ENCODE results near the gene PDZD4.

The PDZD4 gene

GRCh38 chrX:153786669-153787068 is 43.7 kb downstream of the PDZD4 start:
- DNase-seq (ENCODE audit: low spot score) = no peak

DNA sequence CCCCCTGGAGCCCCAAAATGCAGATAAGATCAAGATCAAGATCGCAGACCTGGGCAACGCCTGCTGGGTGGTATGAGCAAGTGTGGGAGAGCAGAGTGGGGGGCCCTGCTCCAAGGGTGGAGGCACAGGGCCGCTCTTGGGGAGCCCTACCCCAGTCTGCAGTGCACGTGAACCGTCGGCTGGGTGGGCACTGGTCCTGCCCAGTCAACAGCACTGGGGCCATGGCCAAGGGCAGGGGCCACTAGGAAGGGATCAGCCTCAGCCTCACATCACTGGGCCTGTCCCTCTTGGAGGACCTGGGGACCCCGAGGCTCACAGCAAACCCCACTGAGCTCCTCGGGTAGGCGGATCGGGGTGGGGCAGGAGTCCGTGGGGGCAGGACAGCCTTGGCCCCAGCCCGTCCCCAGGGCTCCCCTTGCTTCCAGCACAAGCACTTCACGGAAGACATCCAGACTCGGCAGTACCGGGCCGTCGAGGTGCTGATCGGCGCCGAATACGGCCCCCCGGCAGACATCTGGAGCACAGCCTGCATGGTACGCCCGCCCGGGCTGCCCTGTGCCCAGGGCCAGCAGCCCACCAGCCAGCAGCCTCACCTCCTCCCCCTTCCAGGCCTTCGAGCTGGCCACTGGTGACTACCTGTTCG is 45.9 kb downstream of the PDZD4 start:
- no peak for DNase-seq (ENCODE audit: low spot score)

DNA sequence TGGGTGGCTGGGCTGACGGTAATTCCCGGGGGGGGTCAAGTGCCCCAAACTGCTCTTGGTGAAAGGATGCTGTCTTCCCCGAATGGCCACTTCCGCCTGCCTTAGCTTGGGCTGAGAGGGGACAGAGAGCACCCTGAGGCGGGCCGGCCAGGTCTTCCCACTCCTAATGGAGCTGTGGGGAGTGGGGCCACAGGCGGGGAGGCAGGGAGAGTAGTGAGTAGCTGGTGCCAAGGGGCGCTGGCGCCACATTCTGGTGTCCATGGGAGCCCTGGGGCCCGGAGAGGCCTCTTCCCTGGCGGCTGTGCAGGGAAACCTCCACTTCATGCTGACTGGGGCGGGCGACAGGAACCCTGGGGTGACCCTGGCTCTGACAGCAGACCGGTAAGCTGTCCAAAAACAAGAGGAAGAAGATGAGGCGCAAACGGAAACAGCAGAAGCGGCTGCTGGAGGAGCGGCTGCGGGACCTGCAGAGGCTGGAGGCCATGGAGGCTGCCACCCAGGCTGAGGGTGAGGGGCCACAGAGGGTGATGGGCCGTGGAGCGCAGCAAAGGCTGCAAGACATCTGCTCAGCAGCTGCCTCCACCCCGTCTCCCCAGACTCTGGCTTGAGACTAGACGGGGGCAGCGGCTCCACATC is 46.8 kb downstream of the PDZD4 start:
- DNase-seq (ENCODE audit: low spot score) = no peak

- DNase-seq (ENCODE audit: low spot score) = no peak
Observed at GRCh38 chrX:153782871-153783270, 47.5 kb downstream of the PDZD4 start.

- DNase-seq (ENCODE audit: low spot score) = no peak
Observed at GRCh38 chrX:153782313-153782712, 48.0 kb downstream of the PDZD4 start.

DNA sequence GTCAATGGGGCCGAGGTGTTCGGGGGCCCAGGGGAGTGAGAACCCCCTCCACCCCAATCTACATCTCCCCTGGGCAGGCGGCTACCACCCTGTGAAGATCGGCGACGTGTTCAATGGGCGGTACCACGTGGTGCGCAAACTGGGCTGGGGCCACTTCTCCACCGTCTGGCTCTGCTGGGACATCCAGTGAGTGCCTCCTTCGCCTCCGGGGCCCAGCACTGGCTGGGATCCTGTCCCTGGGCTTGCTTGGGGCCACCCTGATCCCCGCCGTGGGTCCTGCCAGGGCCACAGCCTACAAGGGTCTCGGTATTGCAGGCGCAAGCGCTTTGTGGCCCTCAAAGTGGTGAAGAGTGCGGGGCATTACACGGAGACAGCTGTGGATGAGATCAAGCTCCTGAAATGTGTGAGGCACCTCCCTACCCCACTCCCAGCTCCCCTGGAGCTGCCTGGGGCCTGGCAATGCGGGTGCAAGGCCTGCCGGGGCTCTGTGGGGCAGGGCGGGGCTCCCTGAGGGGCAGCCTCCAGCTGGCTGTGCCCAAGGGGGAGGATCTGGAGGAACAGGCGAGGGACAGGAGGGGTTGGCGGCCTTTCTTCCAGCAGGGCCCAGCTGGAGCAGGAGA is 48.8 kb downstream of the PDZD4 start:
- no peak for DNase-seq (ENCODE audit: low spot score)

DNA sequence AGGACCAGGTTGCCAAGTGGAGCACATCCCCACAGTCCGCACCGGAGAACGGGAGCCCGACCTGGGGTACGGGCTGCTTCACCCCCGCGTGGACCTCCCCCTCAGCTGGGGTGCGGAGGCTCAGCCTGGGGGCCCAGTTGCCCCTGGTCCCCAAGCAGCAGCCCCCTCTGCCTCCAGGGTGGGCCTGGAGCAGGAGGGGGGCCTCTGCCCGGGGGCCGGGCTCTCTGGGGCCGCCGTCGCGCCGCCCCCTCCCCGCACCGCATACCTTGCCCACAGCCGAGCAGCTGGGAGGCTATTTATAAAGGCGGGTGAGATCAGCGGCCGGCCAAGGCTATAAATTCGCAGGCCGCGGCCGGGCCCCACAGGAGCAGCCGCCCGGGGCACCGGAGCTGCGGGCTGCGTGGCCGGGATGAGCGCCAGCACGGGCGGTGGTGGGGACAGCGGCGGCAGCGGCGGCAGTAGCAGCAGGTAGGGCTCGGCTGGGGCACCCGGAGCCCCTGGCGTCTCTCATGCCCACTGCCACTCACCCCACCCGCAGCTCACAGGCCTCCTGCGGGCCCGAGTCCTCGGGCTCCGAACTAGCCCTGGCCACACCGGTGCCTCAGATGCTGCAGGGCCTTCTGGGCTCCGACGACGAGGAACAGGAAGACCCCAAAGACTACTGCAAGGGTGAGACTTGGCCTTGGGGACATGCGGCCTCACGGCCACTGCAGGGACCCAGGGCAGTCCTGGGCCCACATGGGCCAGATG is 49.5 kb downstream of the PDZD4 start, which contains the start of gene SRPK3:
SRPK3 (plus strand) TSS at position 364 of the 750 bp plus-strand sequence; CDS start at position 410, 46 bp downstream.
- no peak for DNase-seq (ENCODE audit: low spot score)

- DNase-seq (ENCODE audit: low spot score) = no peak
Observed at GRCh38 chrX:153779891-153780677, 50.3 kb downstream of the PDZD4 start.

GRCh38 chrX:153778684-153779101 is 51.7 kb downstream of the PDZD4 start:
- no peak for DNase-seq (ENCODE audit: low spot score)

GRCh38 chrX:153778181-153778580 is 52.2 kb downstream of the PDZD4 start:
- no peak for DNase-seq (ENCODE audit: low spot score)

- no peak for DNase-seq (ENCODE audit: low spot score)
Observed at GRCh38 chrX:153777261-153778090, 52.9 kb downstream of the PDZD4 start.

DNA sequence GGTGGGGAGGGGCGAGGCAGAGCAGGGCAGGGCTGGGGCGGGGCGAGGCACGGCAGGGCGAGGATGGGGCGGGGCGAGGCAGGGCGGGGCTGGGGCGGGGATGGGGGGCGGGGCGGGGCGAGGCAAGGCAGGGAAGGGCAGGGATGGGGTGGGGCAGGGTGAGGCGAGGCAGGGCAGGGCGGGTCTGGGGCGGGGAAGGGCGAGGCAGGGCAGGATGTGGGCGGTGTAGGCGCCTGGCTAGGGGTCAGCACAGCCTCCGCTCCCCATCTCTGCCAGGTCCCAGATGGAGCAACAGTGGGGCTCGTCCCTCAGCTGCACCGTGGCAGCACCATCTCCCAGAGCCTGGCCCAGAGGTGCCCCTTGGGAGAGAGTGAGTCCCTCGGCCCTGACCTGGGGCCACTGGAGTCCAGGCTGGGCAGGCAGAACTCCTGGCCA is 53.7 kb downstream of the PDZD4 start:
- DNase-seq (ENCODE audit: low spot score) = no peak

- DNase-seq (ENCODE audit: low spot score) = no peak
Observed at GRCh38 chrX:153776120-153776599, 54.2 kb downstream of the PDZD4 start.

DNA sequence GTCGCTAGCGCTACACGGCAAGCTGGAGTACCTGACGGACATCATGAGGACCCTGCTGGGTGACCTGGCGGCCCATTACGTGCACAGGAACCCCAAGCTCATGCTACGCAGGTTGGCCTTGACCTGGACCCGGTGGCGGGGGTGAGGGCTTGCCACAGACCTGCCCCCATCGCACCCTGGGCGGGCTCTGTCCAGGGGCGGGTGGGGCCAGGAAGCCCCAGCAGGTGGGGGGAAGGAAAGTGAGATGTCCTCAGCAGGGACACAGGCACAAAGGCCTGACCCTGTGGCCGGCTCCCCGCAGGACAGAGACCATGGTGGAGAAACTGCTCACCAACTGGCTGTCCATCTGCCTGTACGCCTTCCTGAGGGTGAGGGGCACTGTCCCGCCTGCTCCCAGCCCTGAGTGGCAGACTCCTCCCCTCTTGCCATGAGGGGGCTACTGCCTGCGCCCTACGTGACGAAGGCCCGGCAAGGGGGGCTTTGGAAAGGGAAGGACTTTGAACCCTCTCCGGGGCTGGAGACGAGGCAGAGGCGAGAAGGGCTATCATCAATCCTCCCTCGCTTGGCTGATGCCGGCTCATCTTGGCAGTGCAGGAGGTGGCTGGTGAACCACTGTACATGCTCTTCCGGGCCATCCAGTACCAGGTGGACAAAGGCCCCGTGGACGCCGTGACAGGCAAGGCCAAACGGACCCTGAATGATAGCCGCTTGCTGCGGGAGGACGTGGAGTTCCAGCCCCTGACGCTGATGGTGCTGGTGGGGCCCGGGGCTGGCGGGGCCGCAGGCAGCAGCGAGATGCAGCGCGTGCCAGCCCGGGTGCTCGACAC is 54.8 kb downstream of the PDZD4 start:
- DNase-seq (ENCODE audit: low spot score) = no peak

DNA sequence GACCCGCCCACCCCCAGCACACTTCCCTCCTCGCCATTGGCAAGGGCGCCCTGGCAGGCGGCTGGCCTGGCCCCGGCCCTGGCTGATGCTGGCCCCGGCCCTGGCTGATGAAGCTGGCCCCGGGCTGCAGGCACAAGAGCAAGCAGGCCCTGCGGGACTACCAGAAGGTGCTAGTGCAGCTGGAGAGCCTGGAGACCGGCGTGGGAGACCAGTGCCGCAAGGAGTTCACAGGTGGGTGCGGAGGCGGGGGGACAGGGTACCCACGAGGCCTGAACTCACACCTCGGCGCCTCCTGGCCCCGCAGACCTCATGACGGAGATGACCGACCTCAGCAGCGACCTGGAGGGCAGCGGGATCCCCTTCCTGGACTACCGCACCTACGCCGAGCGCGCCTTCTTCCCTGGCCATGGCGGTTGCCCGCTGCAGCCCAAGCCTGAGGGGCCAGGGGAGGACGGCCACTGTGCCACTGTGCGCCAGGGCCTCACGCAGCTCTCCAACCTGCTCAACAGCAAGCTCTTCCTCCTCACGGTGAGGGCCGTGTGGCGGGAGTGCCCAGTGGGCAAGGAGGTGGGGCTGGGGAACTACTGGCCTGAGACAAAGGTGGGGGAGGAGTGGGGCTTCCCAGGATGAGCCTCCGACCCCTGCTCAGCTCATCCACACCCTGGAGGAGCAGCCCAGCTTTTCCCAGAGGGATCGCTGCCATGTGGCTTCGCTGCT is 55.6 kb downstream of the PDZD4 start:
- no peak for DNase-seq (ENCODE audit: low spot score)

DNA sequence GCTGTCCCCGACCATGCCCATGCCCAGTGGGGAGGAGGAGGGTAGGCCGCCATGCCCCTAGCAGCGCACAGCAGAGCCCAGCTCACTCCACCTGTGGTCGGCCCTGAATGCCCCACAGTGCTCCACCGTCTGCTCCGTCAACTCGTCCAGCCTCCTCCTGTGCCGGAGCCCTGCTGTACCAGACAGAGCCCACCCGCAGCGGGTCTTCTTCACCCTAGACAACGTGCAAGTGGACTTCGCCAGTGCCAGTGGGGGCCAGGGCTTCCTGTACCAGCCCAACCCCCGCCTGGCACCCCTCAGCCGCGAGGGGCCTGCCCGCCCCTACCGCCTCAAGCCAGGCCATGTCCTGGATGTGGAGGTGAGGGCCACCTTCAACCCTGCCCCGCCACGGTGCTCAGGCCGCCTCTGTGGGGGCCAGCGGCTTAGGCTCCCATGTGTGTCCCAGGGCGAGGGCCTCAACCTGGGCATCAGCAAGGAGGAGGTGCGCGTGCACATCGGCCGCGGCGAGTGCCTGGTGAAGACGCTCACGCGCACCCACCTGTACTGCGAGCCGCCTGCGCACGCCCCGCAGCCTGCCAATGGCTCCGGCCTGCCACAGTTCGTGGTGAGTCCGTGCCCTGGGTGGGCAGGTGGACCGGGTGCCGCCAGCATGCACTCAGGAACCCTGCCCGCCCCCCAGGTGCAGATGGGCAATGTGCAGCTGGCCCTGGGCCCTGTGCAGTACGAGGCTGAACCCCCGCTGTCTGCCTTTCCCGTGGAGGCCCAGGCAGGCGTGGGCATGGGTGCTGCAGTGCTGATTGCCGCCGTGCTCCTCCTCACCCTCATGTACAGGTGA is 56.4 kb downstream of the PDZD4 start:
- DNase-seq (ENCODE audit: low spot score) = no peak

- no peak for DNase-seq (ENCODE audit: low spot score)
Observed at GRCh38 chrX:153773218-153773611, 57.1 kb downstream of the PDZD4 start.

Measured in Ammon's horn (tissue), 1 donor.